ENCODE data around the gene PON2.

GRCh38 chr7:95471071-95471470, 36.2 kb upstream of the PON2 start:
- TF ChIP-seq CTCF (IDR thresholded peaks at IDR 0.05), result no peak
- no peak for TF ChIP-seq POLR2A (IDR thresholded peaks at IDR 0.05)

Measured in tibial nerve (tissue), 3 donors.